ENCODE measurements around the gene FOSL2. TPM values are rescaled to one million over a fixed set of nuclear protein-coding genes. Genes with fewer than 3 reads are reported as not detected.

FOSL2 gene
- total RNA-seq, 1 donor from 2014 or later: 82.6 TPM

DNA sequence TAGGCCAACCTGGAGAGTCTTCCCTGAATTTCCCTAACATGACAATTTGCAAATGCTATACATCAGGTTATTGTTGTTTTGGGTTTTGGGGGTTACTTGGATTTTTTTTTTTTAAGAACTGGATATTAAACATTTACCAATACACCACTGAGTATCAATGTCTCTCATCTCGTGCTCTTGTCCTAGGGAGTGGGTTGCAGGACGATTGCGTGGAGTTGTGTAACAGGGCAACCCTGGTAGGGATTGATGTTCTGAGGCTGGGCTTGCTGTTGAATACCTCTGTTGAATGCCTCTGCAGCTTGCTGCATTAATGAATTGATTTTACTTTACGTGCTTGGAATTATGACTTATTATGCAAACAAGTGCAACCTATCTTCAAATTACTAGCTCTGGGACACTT, 18.8 kb upstream of the FOSL2 start:
- peaks cover 3% of the 10 kb centered on the region for H3K27me3 Mint-ChIP-seq (ENCODE audit: unreplicated experiment)
- H3K4me1 Mint-ChIP-seq (ENCODE audit: unreplicated experiment): peaks cover 5% of the 10 kb centered on the region
- H3K27ac Mint-ChIP-seq (ENCODE audit: unreplicated experiment): no peak overlapping the region
- TF ChIP-seq, protein P1, sequence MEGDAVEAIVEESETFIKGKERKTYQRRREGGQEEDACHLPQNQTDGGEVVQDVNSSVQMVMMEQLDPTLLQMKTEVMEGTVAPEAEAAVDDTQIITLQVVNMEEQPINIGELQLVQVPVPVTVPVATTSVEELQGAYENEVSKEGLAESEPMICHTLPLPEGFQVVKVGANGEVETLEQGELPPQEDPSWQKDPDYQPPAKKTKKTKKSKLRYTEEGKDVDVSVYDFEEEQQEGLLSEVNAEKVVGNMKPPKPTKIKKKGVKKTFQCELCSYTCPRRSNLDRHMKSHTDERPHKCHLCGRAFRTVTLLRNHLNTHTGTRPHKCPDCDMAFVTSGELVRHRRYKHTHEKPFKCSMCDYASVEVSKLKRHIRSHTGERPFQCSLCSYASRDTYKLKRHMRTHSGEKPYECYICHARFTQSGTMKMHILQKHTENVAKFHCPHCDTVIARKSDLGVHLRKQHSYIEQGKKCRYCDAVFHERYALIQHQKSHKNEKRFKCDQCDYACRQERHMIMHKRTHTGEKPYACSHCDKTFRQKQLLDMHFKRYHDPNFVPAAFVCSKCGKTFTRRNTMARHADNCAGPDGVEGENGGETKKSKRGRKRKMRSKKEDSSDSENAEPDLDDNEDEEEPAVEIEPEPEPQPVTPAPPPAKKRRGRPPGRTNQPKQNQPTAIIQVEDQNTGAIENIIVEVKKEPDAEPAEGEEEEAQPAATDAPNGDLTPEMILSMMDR (IDR thresholded peaks at IDR 0.05): no peak
- H3K4me3 Mint-ChIP-seq (ENCODE audit: unreplicated experiment): no peak overlapping the region
- no peaks in the 10 kb centered on the region for H3K36me3 Mint-ChIP-seq (ENCODE audit: unreplicated experiment)
- no peaks in the 10 kb centered on the region for H3K9me3 Mint-ChIP-seq (ENCODE audit: unreplicated experiment)
- DNase-seq (ENCODE audit: extremely low spot score, unreplicated experiment): no peak

DNA sequence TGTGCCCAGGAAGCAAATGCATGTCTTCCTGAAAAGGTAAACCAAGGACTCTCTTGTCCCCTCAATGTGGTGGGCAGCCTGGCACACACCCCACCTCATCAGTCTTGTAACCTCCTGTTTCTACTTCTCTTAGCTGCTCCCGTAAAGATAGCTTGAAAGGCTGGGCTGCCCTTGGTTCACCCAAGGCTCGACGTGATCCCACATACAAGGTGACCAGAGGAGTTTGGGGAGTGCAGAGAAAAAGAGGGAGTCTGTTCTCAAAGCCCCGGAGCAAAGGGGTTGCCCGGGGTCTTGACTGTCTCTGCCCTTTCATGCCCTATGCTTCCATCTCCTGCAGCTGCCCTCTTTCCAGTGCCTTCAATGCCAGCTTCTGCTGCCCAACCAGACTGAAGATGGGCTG, 18.3 kb upstream of the FOSL2 start:
- Mint-ChIP-seq H3K27me3 (ENCODE audit: unreplicated experiment) (peaks cover 3% of the 10 kb centered on the region), H3K4me1 (ENCODE audit: unreplicated experiment) (peaks cover 5% of the 10 kb centered on the region), H3K9me3 (ENCODE audit: unreplicated experiment) (no peaks in the 10 kb centered on the region), H3K36me3 (ENCODE audit: unreplicated experiment) (no peaks in the 10 kb centered on the region), H3K27ac (ENCODE audit: unreplicated experiment) (no peak overlapping the region), H3K4me3 (ENCODE audit: unreplicated experiment) (no peak overlapping the region)
- no peak for DNase-seq (ENCODE audit: extremely low spot score, unreplicated experiment)
- TF ChIP-seq, protein P1 (IDR thresholded peaks at IDR 0.05): no peak

DNA sequence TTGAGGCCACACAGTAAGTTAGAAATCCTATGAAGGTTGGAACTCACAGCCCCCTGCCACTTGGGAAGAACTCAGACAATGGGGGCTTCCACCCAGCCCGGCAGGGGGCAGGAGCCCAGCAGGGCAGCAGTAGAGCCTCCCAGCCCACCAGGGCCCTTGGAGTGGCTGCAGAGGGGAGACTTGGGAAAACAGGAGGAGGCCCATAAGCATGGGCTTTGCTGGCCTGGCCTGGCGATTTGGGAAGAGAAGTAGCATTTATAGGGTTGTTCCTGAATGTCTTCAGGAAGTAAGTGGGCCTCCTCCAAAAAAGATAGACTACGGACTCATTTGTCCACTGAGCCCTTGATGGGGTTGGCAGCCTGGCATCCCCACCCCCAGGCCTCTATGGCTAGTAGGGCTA, 17.4 kb upstream of the FOSL2 start:
- H3K27ac Mint-ChIP-seq (ENCODE audit: unreplicated experiment): no peak overlapping the region
- H3K4me1 Mint-ChIP-seq (ENCODE audit: unreplicated experiment): peaks cover 5% of the 10 kb centered on the region
- no peaks in the 10 kb centered on the region for H3K36me3 Mint-ChIP-seq (ENCODE audit: unreplicated experiment)
- peaks cover 3% of the 10 kb centered on the region for H3K27me3 Mint-ChIP-seq (ENCODE audit: unreplicated experiment)
- no peak for DNase-seq (ENCODE audit: extremely low spot score, unreplicated experiment)
- TF ChIP-seq, protein P1 (IDR thresholded peaks at IDR 0.05): no peak
- H3K4me3 Mint-ChIP-seq (ENCODE audit: unreplicated experiment): no peak overlapping the region
- no peaks in the 10 kb centered on the region for H3K9me3 Mint-ChIP-seq (ENCODE audit: unreplicated experiment)

DNA sequence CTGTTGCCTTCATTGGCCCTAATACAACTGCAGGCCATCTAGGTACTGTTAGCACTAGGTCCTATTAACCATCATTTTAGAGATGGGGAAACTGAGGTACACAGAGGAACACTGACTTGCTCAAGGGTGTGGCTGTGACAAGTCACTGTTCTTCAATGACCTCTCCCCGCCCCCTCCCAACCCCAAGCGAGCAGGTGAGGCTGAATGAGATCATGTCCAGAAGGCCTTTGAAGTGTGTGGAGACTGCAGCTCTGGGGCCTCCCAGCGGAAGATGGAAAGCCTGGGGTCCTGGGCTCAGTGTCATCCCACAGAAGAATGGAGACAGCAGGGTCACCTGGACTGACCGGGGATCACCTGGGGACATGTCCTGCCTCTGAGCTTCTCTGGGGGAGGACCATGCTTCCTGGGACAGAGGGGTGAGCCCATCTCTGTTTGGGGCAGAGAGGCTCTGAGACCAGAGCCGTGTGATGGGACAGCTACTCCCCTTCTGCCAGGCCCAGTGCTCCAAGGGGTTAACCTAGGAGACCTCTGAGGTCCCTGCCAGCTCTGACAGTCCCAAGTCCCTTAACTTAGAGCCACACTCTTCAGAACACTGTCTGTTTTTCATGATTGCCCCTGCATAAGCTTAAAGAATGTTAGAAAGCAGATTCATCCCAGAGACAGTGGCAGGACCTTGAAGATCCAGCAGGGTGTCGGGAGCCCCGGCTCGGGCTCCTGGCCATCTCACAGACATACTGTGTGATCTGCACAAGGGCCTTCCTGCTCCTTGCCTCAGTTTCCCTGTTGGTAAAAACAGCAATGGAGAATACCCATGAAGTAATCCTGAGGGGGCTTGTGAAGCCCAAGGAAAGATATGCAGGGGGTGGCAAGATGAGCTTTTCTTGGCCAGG, 16.7 kb upstream of the FOSL2 start:
- H3K36me3 Mint-ChIP-seq (ENCODE audit: unreplicated experiment): no peaks in the 10 kb centered on the region
- DNase-seq (ENCODE audit: extremely low spot score, unreplicated experiment): no peak
- TF ChIP-seq, protein P1 (IDR thresholded peaks at IDR 0.05): no peak
- H3K27ac Mint-ChIP-seq (ENCODE audit: unreplicated experiment): no peak overlapping the region
- no peaks in the 10 kb centered on the region for H3K4me1 Mint-ChIP-seq (ENCODE audit: unreplicated experiment)
- no peaks in the 10 kb centered on the region for H3K9me3 Mint-ChIP-seq (ENCODE audit: unreplicated experiment)
- H3K27me3 Mint-ChIP-seq (ENCODE audit: unreplicated experiment): peaks cover 3% of the 10 kb centered on the region
- no peak overlapping the region for H3K4me3 Mint-ChIP-seq (ENCODE audit: unreplicated experiment)

DNA sequence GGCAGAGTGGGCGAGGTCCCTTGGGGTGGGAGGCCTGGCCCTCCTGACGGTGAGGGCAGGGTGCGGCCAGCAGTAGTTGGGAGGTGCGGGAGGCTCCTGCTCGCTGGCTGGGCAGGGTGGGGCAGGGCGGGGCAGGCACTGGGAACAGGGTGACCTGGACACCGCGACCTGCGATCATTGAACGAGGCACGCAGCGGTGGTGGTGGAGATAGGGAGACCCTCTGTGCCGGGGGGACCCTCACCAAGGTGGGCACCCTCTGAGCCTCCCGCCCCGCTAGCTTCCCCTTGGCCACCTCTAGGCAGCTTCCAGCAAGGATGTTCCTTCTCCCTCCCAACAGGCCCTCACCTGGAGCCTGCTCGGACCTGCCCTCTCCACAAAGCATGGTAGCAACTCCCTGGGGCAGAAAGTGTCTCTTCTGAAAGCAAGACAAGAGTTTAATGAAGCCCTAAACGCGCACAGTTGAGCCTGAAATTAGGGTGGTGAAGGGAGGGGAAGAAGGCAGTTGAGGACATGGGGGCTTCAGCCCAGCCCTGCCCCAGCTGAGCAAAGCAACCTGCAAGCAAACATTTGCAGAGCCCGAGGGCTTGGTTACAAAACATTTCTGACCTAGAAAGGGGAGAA, 15.4 kb upstream of the FOSL2 start:
- Mint-ChIP-seq H3K36me3 (ENCODE audit: unreplicated experiment) (no peaks in the 10 kb centered on the region), H3K4me1 (ENCODE audit: unreplicated experiment) (peaks cover 6% of the 10 kb centered on the region), H3K9me3 (ENCODE audit: unreplicated experiment) (no peaks in the 10 kb centered on the region), H3K27ac (ENCODE audit: unreplicated experiment) (no peak overlapping the region), H3K4me3 (ENCODE audit: unreplicated experiment) (no peak overlapping the region), H3K27me3 (ENCODE audit: unreplicated experiment) (peaks cover 3% of the 10 kb centered on the region)
- TF ChIP-seq, protein P1 (IDR thresholded peaks at IDR 0.05): no peak
- no peak for DNase-seq (ENCODE audit: extremely low spot score, unreplicated experiment)

Measured in osteocyte (in vitro differentiated cells).